Loucy (cell line): ENCODE results near the gene SLC28A2.

Experiments
- H2AFZ ChIP-seq: fragments of 200-600 bp; sonication (generic); 2 replicates; pipeline ENCODE4 v1.6.0; 2016; ENCODE audit warnings: antibody characterized with exemption, mild to moderate bottlenecking, low read length, moderate library complexity
- H3F3A ChIP-seq: fragments of 200-600 bp; 2 replicates; pipeline ENCODE4 v1.6.0; 2016; ENCODE audit warnings: antibody characterized with exemption, low read depth, mild to moderate bottlenecking
- H3K27me3 ChIP-seq: fragments of 200-600 bp; sonication (generic); 2 replicates; pipeline ENCODE4 v1.6.1; 2014; ENCODE audit warnings: low read length, mild to moderate bottlenecking; ENCODE audit not compliant: insufficient read depth, poor library complexity, severe bottlenecking
- H3K36me3 ChIP-seq: fragments of 200-600 bp; sonication (generic); 2 replicates; pipeline ENCODE4 v1.6.1; 2016; ENCODE audit warnings: low read length; ENCODE audit not compliant: insufficient read depth
- H3K4me1 ChIP-seq: fragments of 200-600 bp; sonication (generic); 2 replicates; pipeline ENCODE4 v1.5.1; 2014; ENCODE audit warnings: low read length, mild to moderate bottlenecking; ENCODE audit not compliant: insufficient read depth, poor library complexity, severe bottlenecking
- H3K4me2 ChIP-seq: fragments of 200-600 bp; sonication (generic); 2 replicates; pipeline ENCODE4 v1.6.0; 2014; ENCODE audit warnings: antibody characterized with exemption, low read length, low read depth, mild to moderate bottlenecking; ENCODE audit not compliant: poor library complexity, severe bottlenecking
- H3K4me3 ChIP-seq: fragments of 200-600 bp; sonication (generic); 2 replicates; pipeline ENCODE4 v1.5.1; 2014; ENCODE audit warnings: low read length, mild to moderate bottlenecking, mixed read lengths; ENCODE audit not compliant: poor library complexity, severe bottlenecking
- H3K79me2 ChIP-seq: fragments of 200-600 bp; sonication (generic); 2 replicates; pipeline ENCODE4 v1.6.1; 2014; ENCODE audit warnings: low read length; ENCODE audit not compliant: insufficient read depth
- H3K9ac ChIP-seq: fragments of 200-600 bp; sonication (generic); 2 replicates; pipeline ENCODE4 v1.6.0; 2014; ENCODE audit warnings: mild to moderate bottlenecking, low read depth, low read length, moderate library complexity; ENCODE audit not compliant: poor library complexity, severe bottlenecking
- H3K9me2 ChIP-seq: fragments of 200-600 bp; sonication (generic); replicated peaks from 2 replicates; pipeline ENCODE4 v1.6.1; 2016; ENCODE audit warnings: low read depth, low read length, mixed read lengths
- H3K9me3 ChIP-seq: fragments of 200-600 bp; sonication (generic); 2 replicates; pipeline ENCODE4 v1.6.1; 2014; ENCODE audit warnings: mild to moderate bottlenecking, antibody characterized with exemption, low read length, low read depth; ENCODE audit not compliant: insufficient read depth
- H4K20me1 ChIP-seq: fragments of 200-600 bp; sonication (generic); 2 replicates; pipeline ENCODE4 v1.6.0; 2014; ENCODE audit warnings: antibody characterized with exemption, low read length, mild to moderate bottlenecking; ENCODE audit not compliant: insufficient read depth, poor library complexity, severe bottlenecking
- EZH2phosphoT487 ChIP-seq: fragments of 200-600 bp; IDR thresholded peaks from 2 replicates; pipeline ENCODE4 v1.6.1; 2018; ENCODE audit warnings: antibody characterized with exemption, mild to moderate bottlenecking, moderate library complexity, borderline replicate concordance
- TF ChIP-seq, protein P1 (sequence below): fragments of 200-600 bp; sonication (generic); conservative IDR thresholded peaks from 2 replicates; pipeline ENCODE4 v1.5.1; 2014; ENCODE audit warnings: mild to moderate bottlenecking, antibody characterized with exemption, low read length

Gene SLC28A2

DNA sequence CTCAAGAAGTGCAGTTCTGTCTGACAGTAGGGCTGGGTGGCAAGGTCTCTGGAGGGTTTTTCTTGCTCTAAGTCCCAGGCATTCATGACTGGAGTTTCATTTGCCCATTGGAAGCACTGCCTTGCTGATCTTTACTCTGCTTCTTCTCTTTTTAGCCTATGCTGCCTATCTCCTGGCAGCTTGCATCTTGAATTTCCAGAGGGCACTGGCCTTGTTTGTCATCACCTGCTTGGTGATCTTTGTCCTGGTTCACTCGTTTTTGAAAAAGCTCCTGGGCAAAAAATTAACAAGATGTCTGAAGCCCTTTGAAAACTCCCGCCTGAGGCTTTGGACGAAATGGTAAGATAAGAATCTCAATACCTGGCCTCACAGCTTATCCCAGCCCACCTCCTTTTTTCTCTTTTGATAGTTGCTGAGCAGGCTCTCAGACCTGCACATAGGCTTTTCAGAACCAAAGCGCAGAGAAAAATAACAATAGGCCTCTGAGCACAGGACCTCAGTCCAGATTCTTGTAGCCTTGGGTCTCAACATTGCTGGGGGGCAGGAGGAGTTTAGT lies 10.9 kb downstream of the SLC28A2 start:
- no peak overlapping the region for H2AFZ ChIP-seq
- no peak overlapping the region for H3K4me2 ChIP-seq
- no peaks in the 10 kb centered on the region for H3K9me2 ChIP-seq
- no peaks in the 10 kb centered on the region for H3F3A ChIP-seq
- no peak overlapping the region for H3K4me3 ChIP-seq
- H3K36me3 ChIP-seq: no peaks in the 10 kb centered on the region
- no peaks in the 10 kb centered on the region for H3K79me2 ChIP-seq
- peaks cover 21% of the 10 kb centered on the region for H3K4me1 ChIP-seq
- no peaks in the 10 kb centered on the region for H4K20me1 ChIP-seq
- TF ChIP-seq, protein P1, sequence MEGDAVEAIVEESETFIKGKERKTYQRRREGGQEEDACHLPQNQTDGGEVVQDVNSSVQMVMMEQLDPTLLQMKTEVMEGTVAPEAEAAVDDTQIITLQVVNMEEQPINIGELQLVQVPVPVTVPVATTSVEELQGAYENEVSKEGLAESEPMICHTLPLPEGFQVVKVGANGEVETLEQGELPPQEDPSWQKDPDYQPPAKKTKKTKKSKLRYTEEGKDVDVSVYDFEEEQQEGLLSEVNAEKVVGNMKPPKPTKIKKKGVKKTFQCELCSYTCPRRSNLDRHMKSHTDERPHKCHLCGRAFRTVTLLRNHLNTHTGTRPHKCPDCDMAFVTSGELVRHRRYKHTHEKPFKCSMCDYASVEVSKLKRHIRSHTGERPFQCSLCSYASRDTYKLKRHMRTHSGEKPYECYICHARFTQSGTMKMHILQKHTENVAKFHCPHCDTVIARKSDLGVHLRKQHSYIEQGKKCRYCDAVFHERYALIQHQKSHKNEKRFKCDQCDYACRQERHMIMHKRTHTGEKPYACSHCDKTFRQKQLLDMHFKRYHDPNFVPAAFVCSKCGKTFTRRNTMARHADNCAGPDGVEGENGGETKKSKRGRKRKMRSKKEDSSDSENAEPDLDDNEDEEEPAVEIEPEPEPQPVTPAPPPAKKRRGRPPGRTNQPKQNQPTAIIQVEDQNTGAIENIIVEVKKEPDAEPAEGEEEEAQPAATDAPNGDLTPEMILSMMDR: no peak
- no peak for TF ChIP-seq EZH2phosphoT487
- H3K9ac ChIP-seq: no peak overlapping the region
- H3K27me3 ChIP-seq: no peaks in the 10 kb centered on the region
- H3K9me3 ChIP-seq: no peaks in the 10 kb centered on the region

DNA sequence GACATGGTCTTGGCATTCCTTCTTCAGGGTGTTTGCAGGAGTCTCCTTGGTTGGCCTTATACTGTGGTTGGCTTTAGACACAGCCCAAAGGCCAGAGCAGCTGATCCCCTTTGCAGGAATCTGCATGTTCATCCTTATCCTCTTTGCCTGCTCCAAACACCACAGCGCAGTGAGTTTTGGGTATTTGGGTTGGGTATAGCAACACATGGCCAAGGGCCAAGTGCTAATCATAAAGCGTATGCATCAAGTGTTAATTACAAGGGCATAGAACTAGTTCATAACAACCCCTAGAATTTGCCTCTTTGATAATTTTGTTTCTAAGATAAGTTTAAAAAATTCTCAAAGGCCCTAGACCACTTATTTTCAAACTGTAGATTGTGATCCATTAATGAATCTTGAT lies 11.8 kb downstream of the SLC28A2 start:
- H3K4me1 ChIP-seq: peaks cover 21% of the 10 kb centered on the region
- TF ChIP-seq EZH2phosphoT487: no peak
- TF ChIP-seq, protein P1: no peak
- no peaks in the 10 kb centered on the region for H4K20me1 ChIP-seq
- no peaks in the 10 kb centered on the region for H3K36me3 ChIP-seq
- no peaks in the 10 kb centered on the region for H3F3A ChIP-seq
- H3K79me2 ChIP-seq: no peaks in the 10 kb centered on the region
- H3K9me3 ChIP-seq: no peaks in the 10 kb centered on the region
- no peaks in the 10 kb centered on the region for H3K27me3 ChIP-seq
- H2AFZ ChIP-seq: no peak overlapping the region
- H3K4me3 ChIP-seq: no peak overlapping the region
- H3K4me2 ChIP-seq: no peak overlapping the region
- no peak overlapping the region for H3K9ac ChIP-seq
- H3K9me2 ChIP-seq: no peaks in the 10 kb centered on the region

DNA sequence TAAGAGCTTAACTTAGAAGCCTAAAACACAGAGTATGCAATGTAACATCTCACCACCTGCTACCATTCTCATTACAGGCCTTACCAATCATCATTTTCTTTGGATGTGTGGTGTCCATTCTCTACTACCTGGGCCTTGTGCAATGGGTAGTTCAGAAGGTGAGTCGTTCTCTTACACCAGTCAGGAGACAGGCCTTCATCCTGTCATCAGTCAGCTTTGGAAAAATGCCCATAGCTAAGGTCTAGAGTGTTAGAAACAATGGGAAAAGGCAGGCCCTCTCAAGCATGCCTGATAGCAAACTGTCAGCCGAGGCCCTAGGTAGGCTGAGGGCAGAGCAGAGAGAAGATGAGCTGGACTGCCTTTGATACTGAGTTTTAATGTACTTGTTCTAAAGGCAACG lies 13.5 kb downstream of the SLC28A2 start:
- no peaks in the 10 kb centered on the region for H3K79me2 ChIP-seq
- H3K9me3 ChIP-seq: no peaks in the 10 kb centered on the region
- no peaks in the 10 kb centered on the region for H3K36me3 ChIP-seq
- no peak overlapping the region for H3K4me2 ChIP-seq
- H3F3A ChIP-seq: no peaks in the 10 kb centered on the region
- H3K4me1 ChIP-seq: peaks cover 8% of the 10 kb centered on the region
- H2AFZ ChIP-seq: no peak overlapping the region
- no peak overlapping the region for H3K4me3 ChIP-seq
- TF ChIP-seq, protein P1: no peak
- no peak for TF ChIP-seq EZH2phosphoT487
- H3K9me2 ChIP-seq: no peaks in the 10 kb centered on the region
- H3K9ac ChIP-seq: no peak overlapping the region
- H4K20me1 ChIP-seq: no peaks in the 10 kb centered on the region
- H3K27me3 ChIP-seq: no peaks in the 10 kb centered on the region
